ENCODE measurements around the gene GOLGA3.

GRCh38 chr12:132736913-132737312 lies 91.8 kb downstream of the GOLGA3 start:
- no peak for TF ChIP-seq ZNF384 (IDR thresholded peaks at IDR 0.05)
- TF ChIP-seq SP1 (IDR thresholded peaks at IDR 0.05) = no peak
- TF ChIP-seq ARNT (IDR thresholded peaks at IDR 0.05) = no peak
- TF ChIP-seq L3MBTL2 (conservative IDR thresholded peaks at IDR 0.05) = no peak
- TF ChIP-seq NFRKB (IDR thresholded peaks at IDR 0.05) = no peak
- TF ChIP-seq BHLHE40 (IDR thresholded peaks at IDR 0.05; ENCODE audit: borderline replicate concordance) = no peak
- no peak for TF ChIP-seq LEF1 (IDR thresholded peaks at IDR 0.05; ENCODE audit: borderline replicate concordance)

Measured in HEK293T (cell line).